HG02623 (cell line): ENCODE data around the gene C16orf78.

Experiments
- ATAC-seq: cut with Tn5 transposase; IDR thresholded peaks from one replicate; pipeline ENCODE4 v1.9.1; 2021; ENCODE audit warnings: moderate library complexity; ENCODE audit not compliant: unreplicated experiment

The C16orf78 gene

DNA sequence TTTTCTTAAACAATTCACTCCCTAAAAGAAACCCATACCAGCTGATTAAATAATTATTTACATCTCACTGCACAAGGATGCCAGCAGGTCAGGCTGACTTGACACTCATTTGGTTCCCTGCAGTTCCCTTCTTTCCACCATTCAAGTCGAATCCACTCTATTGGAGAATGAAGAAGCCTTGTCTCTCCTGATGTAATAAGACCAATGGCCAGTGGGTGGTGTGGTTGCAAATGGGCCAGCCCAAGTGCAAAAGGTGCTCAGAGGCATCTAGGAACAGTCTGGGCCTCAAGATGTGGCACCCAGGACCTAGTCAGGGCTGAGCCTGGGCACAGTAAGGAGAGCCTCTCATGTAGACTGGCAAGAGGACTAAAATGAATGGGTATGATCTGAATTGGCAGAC lies 9.3 kb downstream of the C16orf78 start:
- ATAC-seq, result no peak

DNA sequence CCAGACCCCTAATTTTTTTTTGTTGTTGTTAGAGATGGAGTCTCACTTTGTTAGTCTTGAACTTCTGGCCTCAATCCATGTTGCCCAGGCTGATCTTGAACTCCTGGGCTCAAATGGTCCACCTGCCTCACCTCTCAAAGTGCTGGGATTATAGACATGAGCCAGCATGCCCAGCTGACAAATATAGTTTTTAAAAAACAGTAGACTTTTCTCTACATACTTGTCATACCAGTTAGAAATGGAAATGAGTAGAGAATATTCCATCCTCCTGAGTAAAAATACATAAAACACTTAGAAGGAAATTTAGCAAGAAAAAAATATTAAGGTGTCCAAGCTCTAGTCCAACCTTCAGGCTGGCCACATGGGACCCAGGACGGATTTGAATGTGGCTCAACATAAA lies 21.4 kb downstream of the C16orf78 start:
- ATAC-seq, result no peak

DNA sequence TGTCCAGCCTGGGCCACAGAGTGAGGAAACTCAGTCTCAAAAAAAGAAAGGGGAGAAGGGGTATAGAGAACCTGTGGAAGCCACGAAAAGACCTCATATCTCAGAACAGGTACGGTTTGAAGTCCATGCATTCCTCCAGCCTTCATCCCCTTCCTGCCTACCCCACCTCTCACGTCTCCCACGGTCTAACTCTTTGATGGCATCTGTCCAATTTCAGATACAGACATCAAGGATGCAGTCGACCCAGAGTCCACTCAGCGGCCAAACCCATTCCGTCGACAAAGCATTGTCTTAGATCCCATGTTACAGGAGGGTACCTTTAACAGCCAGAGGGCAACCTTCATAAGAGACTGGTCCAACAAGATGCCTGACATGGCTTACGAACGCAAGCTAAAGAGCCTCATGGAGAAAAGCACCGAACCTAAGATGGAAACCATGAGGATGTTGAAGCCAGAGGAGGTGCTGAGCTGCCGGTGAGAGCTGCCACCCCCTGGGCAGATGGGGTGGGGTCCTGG lies 22.7 kb downstream of the C16orf78 start:
- no peak for ATAC-seq

DNA sequence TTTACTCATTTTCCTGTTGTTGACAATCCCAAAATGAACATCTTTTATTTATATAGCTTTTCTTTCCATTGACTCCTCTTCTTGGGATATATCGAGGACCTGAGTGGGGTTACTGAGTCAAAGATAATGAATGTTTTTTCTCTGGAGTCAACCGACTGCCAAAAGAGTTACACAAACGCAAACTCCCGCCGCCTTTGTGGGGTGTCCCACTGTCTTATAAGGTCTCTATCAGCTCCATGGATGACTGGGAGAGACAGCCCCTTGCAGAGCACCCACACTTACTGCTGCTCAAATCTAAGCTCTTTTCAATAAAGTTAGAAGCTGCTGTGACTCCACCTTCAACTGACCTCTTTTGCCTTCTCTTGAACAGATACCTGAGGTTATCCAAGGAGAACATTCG lies 25.2 kb downstream of the C16orf78 start:
- ATAC-seq, result no peak

DNA sequence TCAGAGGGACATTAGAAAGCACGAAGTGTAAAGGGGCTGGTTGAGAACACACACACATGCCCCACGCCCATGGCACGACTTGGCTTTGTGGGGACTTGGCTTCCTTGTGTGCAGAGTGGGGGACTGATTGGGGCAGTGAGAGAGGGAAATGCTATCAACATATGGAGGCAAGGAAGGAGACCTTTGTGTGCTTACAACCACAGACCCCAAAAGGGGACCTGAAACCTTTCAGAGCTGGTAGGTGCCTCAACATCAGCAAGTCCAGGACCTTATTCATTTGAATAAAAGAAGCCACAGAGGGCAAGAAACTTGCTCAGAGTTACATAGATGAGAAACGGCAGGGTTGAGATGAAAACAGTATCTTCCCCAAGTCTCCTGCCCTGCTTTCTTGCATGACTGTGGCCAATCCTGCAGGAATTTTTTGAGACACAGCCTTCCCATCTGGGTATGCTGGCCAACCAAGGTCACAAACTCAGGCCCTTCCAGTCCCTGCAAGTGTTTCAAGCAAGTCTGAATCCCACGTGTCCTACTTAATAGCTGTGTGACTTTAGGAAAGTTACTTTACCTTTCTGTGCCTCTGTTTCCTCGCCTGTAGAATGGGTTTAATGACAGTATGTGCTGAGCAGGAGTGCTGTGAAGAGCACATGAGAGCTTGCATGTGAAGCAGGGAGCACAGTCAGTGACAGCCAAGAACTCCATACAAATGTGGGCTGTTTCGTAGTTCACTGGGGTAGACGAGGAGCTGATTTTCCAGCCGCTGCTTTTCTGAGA lies 26.2 kb downstream of the C16orf78 start:
- peak; percentile 98 for ATAC-seq

DNA sequence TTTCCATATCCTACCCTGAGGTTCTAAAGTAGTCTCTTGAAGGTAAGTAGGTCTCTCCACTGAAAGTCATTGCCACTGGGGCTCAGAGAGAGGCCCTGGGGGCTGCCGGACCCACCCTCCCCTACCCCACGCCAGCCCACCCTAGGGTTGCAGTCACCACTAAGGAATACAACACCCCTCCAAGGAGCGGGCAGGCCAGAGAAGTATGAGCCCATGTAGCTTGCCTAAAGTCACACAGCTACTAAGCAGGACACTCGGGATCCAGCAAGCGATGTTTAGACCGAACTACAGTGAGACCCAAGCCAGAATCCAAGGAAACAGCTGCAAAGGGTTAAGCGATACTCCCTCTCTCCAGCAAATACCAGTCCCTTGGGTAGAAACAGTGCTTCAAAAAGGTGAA lies 27.0 kb downstream of the C16orf78 start:
- ATAC-seq, result no peak

DNA sequence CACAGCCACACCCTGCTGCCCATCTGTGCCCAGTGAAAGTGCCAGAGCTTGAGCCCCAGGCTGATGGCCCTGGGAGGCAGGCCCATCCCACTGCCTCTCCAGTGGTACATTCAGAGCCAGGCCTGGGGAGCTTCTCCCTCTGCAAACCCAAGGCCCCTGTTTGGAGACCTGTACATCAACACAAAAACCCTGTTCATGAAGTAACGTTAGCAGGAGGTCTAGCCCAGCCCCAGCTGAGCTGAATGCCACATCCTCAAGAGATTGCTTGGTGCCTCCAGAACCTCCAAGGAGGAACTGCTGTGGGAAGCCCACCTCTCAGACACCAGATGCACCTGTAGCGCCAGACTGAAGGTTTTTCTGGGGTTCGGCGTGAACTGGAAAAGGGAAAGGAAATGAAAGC lies 31.5 kb downstream of the C16orf78 start:
- no peak for ATAC-seq

DNA sequence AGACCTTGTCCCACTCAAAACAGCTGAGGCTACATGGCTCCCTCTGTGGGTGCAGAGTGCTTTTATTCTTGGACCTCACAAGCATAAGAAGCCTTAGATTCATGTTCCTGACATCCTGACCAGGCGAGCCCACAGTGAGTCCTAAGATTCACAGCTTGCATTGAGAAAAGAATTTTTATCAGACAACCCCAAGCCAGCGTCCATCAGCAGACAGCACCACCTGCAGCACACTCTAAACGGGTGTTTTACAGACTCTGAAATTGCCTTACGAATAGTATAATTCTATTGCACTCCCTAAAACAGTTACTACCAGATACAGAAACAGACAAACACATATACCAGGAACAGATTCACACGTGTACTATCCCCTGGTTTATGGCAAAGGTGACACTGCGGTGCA lies 31.9 kb downstream of the C16orf78 start:
- ATAC-seq, result no peak

DNA sequence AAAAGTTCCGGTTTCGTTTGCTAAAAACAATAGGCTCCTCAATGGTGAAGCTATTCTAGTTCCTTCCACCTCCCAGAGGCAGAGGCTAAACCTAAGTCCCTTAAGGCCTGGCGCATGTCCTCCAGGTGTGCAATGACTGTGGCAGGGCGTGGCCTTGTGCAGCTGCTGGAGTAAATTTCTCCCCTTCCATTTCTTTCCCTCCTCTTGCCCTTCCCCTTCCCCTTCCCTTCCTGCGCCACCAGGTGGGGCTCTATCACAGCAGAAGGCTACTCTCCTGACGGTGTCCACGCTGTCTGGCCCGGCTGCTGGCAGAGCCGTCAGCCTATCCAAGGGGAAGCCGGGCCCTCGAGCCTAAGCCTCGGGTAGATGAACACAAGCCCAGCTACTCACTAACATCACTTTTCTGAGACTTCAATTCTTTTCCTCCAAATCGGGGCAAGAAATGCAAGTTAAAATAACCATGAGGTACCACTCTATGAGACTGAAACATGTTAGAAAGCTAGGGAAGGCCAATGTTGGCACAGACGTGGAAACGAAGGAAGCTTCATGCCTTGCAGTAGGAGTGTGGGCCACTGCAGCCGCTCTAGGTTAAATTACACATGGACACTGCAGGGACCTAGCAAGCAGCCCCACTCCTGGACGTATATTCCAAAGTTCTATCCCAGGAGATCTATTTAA lies 34.4 kb downstream of the C16orf78 start:
- ATAC-seq, result peak; percentile 88

DNA sequence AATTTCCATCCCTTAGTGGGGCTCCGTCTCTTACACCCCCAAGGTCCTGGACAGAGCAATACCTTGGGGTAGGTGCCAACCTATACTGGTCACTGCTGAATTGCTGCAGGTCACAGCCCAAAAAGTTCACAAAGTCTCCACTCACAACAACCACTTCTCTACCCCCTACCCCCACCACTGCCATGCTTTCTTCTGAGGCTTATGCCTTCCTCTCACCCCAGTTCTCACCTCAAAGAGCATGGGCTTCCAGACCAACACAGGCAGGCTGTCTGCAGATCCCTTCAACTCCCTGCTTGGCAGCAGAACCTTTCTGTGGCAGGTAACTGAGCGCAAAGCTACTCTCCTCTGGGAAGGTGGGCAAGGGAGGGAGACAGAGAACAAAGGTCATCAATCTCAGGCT lies 35.5 kb downstream of the C16orf78 start:
- ATAC-seq, result no peak

DNA sequence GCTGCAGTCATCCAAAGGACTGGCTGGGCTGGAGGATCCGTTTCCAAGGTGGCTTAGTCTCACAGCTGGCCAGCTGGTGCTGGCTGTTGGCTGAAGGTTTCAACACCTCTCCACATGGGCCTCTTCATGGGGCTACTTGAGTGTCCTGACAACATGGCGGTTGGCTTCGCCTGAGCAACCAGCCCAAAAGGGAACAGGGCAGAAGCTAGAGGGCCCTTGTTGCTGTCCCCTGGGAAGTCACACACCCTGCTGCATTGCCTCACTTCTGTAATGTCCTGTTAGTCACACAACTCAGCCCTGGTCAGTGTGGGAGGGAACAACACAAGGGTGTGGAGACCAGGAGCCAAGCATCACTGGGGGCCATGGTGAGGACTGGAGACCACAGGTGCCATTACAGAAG lies 36.6 kb downstream of the C16orf78 start:
- ATAC-seq, result no peak

DNA sequence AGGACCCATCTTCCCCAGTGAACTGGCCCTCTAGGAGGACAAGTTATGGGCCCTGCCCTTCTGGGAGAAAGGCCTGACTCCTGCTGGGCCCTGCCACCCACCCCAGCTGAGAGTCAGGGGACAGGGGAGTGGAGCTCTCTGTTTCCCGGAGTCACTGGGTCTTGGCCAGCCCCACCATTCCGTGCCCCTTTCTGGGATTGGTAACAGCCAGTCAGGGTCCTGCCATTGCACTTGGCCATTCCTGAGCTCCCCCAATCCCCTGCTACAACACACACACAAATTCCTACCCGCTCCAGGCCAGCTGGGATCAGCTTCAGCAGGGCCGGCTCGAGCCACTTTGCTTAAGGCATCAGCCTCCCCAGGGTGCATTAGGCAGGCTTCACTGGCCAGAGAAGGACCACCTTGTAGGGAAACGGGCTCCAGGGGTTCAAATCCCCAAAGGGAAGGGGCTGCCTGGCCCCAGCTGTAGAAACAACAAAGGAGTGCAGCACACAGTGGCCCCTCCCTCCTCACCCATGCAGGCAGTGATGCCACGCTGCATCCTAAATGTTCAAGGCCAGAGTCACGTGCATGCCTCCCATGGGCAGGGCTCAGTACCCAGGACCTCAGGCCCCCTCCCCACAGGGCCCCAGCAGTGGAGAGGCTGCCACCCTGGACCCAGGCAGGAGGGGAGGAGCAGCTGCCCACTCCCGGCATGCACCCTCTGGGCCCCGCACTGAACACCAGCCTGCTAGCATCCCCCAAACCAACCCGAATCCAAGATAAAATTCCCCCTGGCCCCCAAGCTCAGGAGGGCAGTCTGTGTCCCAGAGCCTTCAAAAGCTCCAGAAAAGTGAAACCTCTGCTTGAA lies 37.7 kb downstream of the C16orf78 start:
- no peak for ATAC-seq

DNA sequence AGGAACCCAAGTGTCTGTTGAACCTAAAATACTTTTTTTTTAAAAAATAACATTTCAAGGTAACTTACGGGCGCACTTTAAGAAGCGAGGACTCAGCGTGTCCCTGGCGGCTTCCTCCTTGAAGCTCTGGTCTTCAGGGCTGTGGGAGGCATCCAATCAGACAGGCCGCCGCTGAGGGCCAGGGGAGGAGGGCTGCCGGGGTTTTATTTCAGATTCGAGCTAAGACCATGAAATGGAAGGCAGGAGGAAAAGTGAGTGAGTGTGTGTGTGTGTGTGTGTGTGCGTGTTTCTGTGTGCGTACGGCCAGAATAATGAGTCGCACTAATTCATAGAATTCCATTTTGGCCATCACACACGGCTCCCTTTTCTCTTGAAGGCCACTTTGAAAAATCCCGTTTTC lies 41.1 kb downstream of the C16orf78 start:
- ATAC-seq, result no peak

DNA sequence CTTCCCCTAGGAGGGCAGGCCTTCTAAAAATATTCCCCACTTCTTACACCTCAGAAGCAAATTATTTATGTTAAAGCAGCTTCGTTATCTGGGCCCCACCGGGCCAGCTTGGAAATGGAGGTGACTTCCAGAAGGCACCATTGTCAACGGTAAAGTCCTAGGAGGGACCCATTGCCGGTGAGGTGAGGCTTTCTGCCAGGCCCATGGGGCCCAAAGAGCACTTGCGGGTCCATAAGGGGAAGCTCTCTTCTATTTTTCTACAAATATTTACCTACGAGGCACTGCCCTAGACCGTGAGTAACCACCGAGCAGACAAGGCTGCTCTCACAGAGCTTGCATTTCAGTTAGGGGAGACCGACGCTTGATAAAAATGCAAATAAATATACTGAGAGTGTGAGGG lies 41.5 kb downstream of the C16orf78 start:
- ATAC-seq, result no peak

DNA sequence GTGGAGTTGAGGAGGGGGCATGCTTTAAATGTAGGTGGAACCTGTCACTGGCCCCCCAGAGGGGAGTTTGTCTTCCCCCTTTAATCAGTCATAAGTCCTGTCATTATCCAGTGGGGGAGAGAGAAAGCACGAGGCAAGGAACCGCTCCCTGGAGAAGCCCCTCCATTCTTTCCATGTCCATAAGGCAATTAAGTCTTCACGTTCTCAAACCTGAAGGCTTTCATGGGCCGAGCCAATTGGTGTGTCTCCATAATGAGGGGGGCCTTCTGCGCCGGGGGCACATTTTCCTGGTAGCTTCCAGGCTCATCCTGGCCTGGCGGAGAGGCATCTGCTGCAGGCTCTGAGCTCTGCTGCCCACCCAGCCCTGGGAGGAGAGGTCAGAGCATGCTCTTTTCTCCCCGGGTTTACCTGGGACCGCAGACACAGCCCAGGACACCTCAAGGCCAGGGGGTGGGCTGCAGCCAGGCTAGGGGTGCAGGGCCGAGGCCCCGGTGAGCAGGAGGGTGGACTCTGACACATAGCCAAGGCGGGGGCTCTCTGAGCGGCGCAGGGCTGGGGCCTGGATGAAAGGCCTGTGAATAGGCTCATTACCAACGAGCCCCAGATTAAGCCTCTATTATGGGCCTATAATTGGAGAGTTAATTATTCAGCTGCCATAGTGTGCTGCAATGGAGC lies 42.5 kb downstream of the C16orf78 start:
- no peak for ATAC-seq

DNA sequence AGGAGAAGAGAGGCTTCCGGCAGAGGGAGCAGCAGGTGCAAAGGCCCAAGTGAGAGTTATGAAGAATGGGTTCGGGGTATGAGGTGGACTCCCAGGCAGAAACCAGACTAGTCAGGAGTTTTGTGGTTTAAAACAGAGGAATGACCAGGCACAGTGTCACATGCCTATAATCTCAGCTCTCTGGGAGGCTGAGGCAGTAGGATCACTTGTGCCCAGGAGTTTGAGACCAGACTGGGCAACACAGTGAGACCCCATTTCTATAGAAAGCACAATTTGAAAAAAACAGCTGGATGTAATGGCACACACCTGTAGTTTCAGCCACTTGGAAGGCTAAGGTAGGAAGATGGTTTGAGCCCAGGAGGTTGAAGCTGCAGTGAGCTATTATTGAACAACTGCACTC lies 43.8 kb downstream of the C16orf78 start:
- no peak for ATAC-seq

DNA sequence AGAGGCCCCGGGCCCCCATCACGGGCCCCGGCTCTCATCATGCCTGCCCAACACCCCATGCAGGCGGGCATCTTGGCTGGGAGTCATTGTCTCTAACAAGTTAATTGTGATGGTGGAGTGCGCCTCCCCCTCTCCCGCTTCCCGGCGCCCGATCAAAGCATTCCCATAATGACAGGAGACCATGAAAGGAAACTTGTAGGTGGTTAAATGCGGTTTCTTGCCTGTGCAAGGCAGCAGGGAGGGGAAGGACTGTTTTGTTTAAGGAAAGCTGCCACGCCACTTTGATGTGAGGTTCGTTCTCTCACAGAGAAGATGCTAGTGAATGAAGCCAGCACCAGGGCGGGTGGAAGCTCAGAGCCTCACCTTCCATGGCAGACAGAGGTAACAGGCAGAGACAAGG lies 45.4 kb downstream of the C16orf78 start:
- no peak for ATAC-seq

DNA sequence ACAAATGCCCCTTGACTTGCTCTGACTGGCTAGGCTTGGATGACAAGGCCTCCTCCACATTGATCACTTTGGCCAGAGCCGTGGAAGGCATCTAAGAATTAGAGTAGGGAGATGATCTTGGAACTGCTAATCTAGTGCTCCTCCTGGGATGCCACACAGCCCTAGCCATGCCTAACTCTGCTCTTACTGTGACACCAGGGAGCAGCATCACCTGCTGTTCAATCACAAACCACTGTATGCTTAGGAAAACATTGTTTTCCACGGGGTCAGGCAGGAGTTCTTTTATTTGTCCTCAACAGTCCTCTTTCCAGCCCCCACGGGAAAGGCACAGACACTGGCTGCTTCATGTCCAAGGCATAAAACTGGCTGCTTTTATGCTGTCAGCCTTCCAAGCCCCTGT lies 46.3 kb downstream of the C16orf78 start:
- ATAC-seq, result no peak

DNA sequence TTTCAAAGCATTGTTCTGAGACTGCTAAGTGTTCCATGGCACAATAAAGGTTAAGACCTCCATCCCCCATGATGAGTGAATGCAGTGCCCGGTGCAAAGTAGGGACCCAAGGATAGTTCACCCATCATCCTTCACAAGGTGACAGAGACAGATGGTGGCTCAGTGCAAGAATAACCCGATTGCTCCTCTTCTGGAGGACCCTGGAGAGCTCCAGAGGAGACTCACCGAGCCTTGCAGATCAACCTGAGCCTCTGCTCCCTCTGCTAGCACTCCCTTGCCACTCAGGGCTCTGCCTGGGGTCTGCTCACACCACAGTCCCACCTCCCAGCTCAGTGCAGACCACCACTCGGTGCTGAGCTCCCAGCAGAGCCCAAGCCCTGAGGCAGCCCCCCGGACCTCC lies 49.3 kb downstream of the C16orf78 start:
- ATAC-seq, result no peak

DNA sequence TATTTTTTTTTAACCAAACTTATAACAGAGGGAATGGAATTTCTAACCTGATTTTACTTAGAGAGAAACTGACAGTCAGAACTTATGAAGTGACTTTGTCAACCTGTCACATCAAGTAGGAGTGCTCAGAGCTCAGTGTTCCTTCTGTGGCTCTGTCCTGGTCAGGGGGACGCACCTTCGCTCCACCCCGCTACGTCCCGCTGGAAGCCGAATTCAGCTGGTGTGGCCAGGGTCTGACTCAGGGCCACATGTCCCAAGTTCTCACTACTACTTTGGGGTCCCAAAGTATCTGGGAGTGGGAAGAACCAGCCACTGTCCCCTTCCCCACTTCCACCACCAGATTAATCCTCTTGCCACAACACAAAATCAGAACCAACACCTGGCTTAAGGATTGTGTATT lies 51.4 kb downstream of the C16orf78 start:
- no peak for ATAC-seq

DNA sequence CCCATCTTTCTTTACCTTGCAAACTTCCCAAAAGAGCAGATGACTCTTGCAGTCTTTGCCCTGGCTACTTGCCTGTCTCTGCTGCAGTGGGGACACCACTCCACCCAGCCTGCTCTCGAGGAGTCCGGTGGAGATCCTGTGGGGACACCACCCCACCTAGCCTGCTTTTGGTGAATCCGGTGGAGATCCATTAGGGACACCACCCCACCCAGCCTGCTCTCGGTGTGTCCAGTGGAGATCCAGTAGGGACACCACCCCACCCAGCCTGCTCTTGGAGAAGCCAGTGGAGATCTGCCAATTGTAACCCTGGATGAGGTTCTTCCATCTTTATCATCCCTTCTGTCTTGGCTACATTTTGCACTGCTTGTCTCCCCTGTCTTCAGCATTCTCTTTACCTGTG lies 54.2 kb downstream of the C16orf78 start:
- no peak for ATAC-seq
